Measurements from ENCODE around the gene MBTPS1. TPM values are rescaled to one million over a fixed set of nuclear protein-coding genes. Genes with fewer than 3 reads are reported as not detected.

The MBTPS1 gene
- total RNA-seq, 1 donor from 2014 or later = 85.9 TPM

- Mint-ChIP-seq H3K27me3 (ENCODE audit: low read depth, unreplicated experiment) (peaks cover 10% of the 10 kb centered on the region), H3K4me3 (ENCODE audit: unreplicated experiment) (no peak overlapping the region), H3K4me1 (ENCODE audit: low read depth, unreplicated experiment) (no peaks in the 10 kb centered on the region), H3K27ac (ENCODE audit: unreplicated experiment) (no peak overlapping the region), H3K9me3 (ENCODE audit: unreplicated experiment) (no peaks in the 10 kb centered on the region), H3K36me3 (ENCODE audit: low read depth, unreplicated experiment) (peaks cover 3% of the 10 kb centered on the region)
- no peak for TF ChIP-seq CTCF (IDR thresholded peaks at IDR 0.05; ENCODE audit: insufficient read depth, low read depth, low read length)
- no peak for TF ChIP-seq EZH2 (IDR thresholded peaks at IDR 0.05; ENCODE audit: insufficient read depth, low read length)
- no peak overlapping the region for H3K27ac ChIP-seq (ENCODE audit: low read depth, low read length)
- H3K36me3 ChIP-seq (ENCODE audit: insufficient read depth, low read length) = no peaks in the 10 kb centered on the region
- H3K4me1 ChIP-seq (ENCODE audit: insufficient read depth, low read length) = no peaks in the 10 kb centered on the region
- H4K20me1 ChIP-seq (ENCODE audit: insufficient read depth, low read length) = no peaks in the 10 kb centered on the region
- FAIRE-seq = no peak
- no peaks in the 10 kb centered on the region for H3K9me3 ChIP-seq (ENCODE audit: insufficient read depth, low read depth, low read length)
- H3K9ac ChIP-seq (ENCODE audit: low read length) = no peak overlapping the region
- peaks cover 4% of the 10 kb centered on the region for H3K27me3 ChIP-seq (ENCODE audit: insufficient read depth, low read length)
- no peak overlapping the region for H2AFZ ChIP-seq (ENCODE audit: low read depth, low read length)
- H3K4me3 ChIP-seq (ENCODE audit: insufficient read depth, low read depth, low read length) = no peak overlapping the region
- H3K79me2 ChIP-seq (ENCODE audit: insufficient read depth, low read length) = no peaks in the 10 kb centered on the region
- H3K4me2 ChIP-seq (ENCODE audit: low read length) = no peak overlapping the region
- no peak for DNase-seq (ENCODE audit: low read depth)
Measured at GRCh38 chr16:84153660-84154214, 37.0 kb upstream of the MBTPS1 start.

- Histone ChIP-seq H3K9ac (ENCODE audit: low read length) (no peak overlapping the region), H3K4me1 (ENCODE audit: insufficient read depth, low read length) (no peaks in the 10 kb centered on the region), H3K79me2 (ENCODE audit: insufficient read depth, low read length) (no peaks in the 10 kb centered on the region), H3K27ac (ENCODE audit: low read depth, low read length) (no peak overlapping the region), H3K4me2 (ENCODE audit: low read length) (no peak overlapping the region), H3K4me3 (ENCODE audit: insufficient read depth, low read depth, low read length) (no peak overlapping the region), H2AFZ (ENCODE audit: low read depth, low read length) (no peak overlapping the region), H3K36me3 (ENCODE audit: insufficient read depth, low read length) (no peaks in the 10 kb centered on the region), H3K9me3 (ENCODE audit: insufficient read depth, low read depth, low read length) (no peaks in the 10 kb centered on the region), H3K27me3 (ENCODE audit: insufficient read depth, low read length) (peaks cover 4% of the 10 kb centered on the region), H4K20me1 (ENCODE audit: insufficient read depth, low read length) (no peaks in the 10 kb centered on the region)
- Mint-ChIP-seq H3K27me3 (ENCODE audit: low read depth, unreplicated experiment) (peaks cover 14% of the 10 kb centered on the region), H3K9me3 (ENCODE audit: unreplicated experiment) (no peaks in the 10 kb centered on the region), H3K36me3 (ENCODE audit: low read depth, unreplicated experiment) (peaks cover 3% of the 10 kb centered on the region), H3K4me1 (ENCODE audit: low read depth, unreplicated experiment) (no peaks in the 10 kb centered on the region), H3K4me3 (ENCODE audit: unreplicated experiment) (no peak overlapping the region), H3K27ac (ENCODE audit: unreplicated experiment) (no peak overlapping the region)
- DNase-seq (ENCODE audit: low read depth) (no peak), FAIRE-seq (no peak)
- TF ChIP-seq CTCF (IDR thresholded peaks at IDR 0.05; ENCODE audit: insufficient read depth, low read depth, low read length) = no peak
- TF ChIP-seq EZH2 (IDR thresholded peaks at IDR 0.05; ENCODE audit: insufficient read depth, low read length) = no peak
Measured at GRCh38 chr16:84150926-84151325, 34.2 kb upstream of the MBTPS1 start.

GRCh38 chr16:84144859-84145639 lies 28.3 kb upstream of the MBTPS1 start, which contains the start of the genes DNAAF1 and HSDL1:
Gene DNAAF1, plus strand, starts transcription at chr16:84145308. Its CDS starts 133 bp downstream, at chr16:84145441.
Gene HSDL1, minus strand, starts transcription at chr16:84145177. Its CDS starts 13,856 bp downstream, at chr16:84131321.
- Mint-ChIP-seq H3K9me3 (ENCODE audit: unreplicated experiment) (no peaks in the 10 kb centered on the region), H3K4me3 (ENCODE audit: unreplicated experiment) (peak within 1 kb of the TSS; percentile 96), H3K27me3 (ENCODE audit: low read depth, unreplicated experiment) (peaks cover 5% of the 10 kb centered on the region), H3K4me1 (ENCODE audit: low read depth, unreplicated experiment) (peaks cover under 1% of the 10 kb centered on the region), H3K27ac (ENCODE audit: unreplicated experiment) (peak within 1 kb of the TSS; percentile 62), H3K36me3 (ENCODE audit: low read depth, unreplicated experiment) (peaks cover under 1% of the 10 kb centered on the region)
- H4K20me1 ChIP-seq (ENCODE audit: insufficient read depth, low read length) = peaks cover 20% of the 10 kb centered on the region
- H2AFZ ChIP-seq (ENCODE audit: low read depth, low read length) = peak within 1 kb of the TSS; percentile 99
- H3K4me1 ChIP-seq (ENCODE audit: insufficient read depth, low read length) = peaks cover 3% of the 10 kb centered on the region
- no peaks in the 10 kb centered on the region for H3K9me3 ChIP-seq (ENCODE audit: insufficient read depth, low read depth, low read length)
- FAIRE-seq (no peak), DNase-seq (ENCODE audit: low read depth) (peak; percentile 29)
- no peaks in the 10 kb centered on the region for H3K36me3 ChIP-seq (ENCODE audit: insufficient read depth, low read length)
- peaks cover 5% of the 10 kb centered on the region for H3K27me3 ChIP-seq (ENCODE audit: insufficient read depth, low read length)
- H3K27ac ChIP-seq (ENCODE audit: low read depth, low read length) = no peak within 1 kb of the TSS
- peak within 1 kb of the TSS; percentile 85 for H3K4me2 ChIP-seq (ENCODE audit: low read length)
- no peak for TF ChIP-seq EZH2 (IDR thresholded peaks at IDR 0.05; ENCODE audit: insufficient read depth, low read length)
- no peak for TF ChIP-seq CTCF (IDR thresholded peaks at IDR 0.05; ENCODE audit: insufficient read depth, low read depth, low read length)
- H3K9ac ChIP-seq (ENCODE audit: low read length) = peak within 1 kb of the TSS; percentile 77
- H3K79me2 ChIP-seq (ENCODE audit: insufficient read depth, low read length) = peaks cover 35% of the 10 kb centered on the region
- peak within 1 kb of the TSS; percentile 73 for H3K4me3 ChIP-seq (ENCODE audit: insufficient read depth, low read depth, low read length)
